DMS153 treated with DMSO at 0.1 percent for 48 hours (cell line): ENCODE data around the gene ETAA1.

ENCODE experiments used
- DNase-seq: peaks from one replicate; lab custom pipeline; 2025; ENCODE audit not compliant: unreplicated experiment; lab: John Stamatoyannopoulos, UW

ETAA1 gene

DNA sequence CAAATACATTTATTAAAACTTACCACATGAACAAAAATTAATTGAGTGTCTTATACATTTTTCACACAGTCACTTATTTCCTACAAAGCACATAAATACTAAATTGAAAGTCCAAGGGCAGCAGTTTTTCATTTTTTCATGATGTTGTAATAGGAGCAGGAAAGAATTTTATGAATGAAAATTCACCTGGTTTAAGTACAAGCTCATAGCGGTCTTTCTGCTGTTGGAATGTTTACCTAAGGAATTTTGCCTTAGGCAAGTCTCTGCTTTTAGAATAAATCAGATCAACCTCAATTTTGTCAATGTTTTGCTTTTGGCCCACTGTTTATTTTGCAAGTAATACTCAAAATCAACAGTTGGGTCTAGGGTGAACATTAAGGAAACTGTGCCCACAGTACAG lies 40.0 kb downstream of the ETAA1 start:
- no peak for DNase-seq

DNA sequence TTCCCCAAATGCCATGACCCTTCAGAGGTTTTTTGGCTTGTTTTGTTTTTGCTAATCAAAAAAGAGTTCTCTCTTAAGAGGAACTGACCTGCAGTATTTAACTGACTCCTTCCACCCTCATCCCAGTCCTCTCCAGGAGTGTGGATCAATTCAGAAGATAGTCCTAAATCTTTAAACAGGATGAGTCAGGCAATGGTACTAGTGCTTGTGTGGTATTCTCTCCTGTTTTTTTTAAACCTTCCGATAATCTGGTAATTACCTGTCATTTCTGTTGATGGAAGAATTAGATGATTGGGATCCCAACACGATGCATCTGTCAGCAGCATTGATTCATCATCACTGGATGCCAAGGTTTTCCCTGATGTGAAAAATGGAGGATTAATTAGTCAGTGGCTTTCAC lies 41.2 kb downstream of the ETAA1 start:
- no peak for DNase-seq

DNA sequence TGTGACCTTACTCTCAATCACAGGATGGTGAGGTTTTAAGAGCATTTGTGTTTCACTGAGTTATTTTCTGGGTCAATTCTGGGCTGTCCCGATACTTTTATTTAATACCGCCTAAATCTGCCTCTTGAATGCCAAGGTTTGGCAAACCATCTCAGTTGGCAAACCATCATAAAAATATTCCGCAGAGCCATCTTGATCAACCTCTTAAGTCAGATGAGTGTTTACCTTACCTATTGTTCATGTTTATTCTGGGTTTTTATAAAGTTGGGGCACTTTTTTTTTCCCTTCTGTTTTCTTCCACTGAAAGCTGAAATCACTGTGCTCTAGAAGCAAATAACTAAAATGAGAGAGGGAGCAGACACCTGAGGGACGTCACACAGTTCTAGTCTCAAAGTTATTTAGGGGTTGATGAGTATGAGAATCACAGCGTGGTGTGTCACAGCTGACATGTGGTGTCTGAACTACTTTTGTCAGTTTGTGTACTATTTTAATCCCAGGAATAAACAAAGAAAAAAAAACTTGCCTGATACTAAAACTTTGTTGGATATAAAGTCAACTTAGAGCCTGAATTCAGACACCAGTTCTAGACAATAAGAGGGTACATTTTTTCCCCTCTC lies 48.6 kb downstream of the ETAA1 start:
- no peak for DNase-seq

DNA sequence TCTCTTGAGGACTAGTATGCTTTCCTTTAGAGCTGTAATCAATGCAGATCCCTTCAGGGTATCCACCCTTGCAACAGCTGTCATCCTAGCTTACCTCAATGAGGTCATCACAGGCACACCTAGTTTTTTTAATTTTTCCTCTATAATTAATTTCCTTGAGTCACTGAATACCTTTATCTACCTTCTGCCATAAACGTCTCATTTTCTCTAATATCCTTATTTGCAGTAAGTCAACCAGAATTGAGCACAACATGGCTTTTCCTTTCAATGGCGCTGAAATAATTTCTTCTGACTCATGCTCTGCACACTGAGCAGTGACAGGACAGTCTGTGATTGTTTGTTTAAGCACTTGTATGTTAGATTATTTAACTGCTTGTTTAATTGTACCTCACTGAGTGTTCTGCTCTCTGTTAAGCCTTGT lies 49.4 kb downstream of the ETAA1 start:
- DNase-seq = peak; percentile 65

DNA sequence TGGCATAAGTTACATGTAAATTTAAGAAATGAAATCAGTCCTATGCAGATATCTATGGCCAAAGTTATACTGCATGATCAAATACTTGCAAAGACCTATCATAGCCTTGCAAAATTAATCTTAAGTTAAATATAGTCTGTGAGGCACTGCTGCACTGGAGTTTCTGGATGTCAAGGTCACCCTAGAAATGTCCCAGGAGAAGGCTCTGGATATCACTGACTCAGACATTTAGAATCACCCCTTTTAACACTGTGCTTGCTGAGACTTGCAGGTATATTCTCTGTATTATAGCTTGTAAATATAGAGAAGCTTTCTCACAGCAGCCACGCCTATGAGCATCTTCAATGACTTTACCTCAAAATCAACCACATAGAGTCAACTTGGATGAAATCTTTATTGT lies 51.5 kb downstream of the ETAA1 start:
- DNase-seq = no peak

DNA sequence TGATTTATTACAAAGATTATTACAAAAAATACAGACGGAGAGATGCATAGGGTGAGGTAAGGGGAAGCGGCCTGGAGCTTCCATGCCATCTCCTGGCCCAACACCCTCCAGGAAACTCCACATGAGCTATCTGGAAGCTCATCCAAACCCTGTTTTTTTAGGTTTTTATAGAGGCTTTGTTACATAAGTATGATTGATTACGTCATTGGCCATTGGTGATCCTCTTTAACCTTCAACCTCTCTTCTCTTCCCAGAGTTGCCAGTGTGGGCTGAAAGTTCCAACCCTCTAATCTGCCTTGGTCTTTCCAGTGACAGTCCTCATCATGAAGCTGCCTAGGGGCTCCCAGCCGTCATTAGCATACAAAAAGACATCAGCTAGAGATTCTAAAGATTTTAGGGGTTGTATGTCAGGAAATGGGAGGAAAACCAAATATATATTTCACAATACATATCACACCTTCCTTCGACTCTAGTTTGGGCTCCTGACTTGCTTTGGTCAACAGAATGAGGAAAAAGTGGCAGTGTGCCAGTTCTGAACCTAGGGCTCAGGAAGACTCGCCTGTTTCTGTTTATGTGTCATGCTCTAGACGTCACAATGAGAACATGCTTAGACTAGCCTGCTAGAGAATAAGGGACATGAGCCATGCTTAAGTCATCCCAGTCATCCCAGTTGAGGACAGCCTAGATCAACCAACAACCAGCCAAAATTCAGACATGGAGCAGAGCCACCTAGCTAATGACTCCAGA lies 54.1 kb downstream of the ETAA1 start:
- DNase-seq = peak; percentile 82

DNA sequence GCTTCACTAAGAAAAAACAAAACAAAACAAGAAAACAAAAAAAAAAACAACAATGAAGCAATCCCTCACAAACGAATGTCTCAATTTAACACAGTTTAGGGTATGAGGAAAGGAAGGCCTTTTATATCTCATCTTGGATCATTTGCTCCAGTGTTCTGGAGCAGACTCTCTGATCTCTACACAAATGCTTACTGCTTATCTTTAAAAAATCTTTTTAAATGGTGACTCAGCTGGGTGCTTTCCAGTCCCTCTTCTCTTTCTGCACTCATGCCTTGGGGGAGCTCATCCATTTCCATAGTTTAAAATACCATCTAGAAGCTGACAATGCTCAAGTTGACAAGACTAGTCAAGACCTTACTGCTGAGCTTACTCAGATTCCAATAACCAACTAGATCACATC lies 56.2 kb downstream of the ETAA1 start:
- DNase-seq = no peak

DNA sequence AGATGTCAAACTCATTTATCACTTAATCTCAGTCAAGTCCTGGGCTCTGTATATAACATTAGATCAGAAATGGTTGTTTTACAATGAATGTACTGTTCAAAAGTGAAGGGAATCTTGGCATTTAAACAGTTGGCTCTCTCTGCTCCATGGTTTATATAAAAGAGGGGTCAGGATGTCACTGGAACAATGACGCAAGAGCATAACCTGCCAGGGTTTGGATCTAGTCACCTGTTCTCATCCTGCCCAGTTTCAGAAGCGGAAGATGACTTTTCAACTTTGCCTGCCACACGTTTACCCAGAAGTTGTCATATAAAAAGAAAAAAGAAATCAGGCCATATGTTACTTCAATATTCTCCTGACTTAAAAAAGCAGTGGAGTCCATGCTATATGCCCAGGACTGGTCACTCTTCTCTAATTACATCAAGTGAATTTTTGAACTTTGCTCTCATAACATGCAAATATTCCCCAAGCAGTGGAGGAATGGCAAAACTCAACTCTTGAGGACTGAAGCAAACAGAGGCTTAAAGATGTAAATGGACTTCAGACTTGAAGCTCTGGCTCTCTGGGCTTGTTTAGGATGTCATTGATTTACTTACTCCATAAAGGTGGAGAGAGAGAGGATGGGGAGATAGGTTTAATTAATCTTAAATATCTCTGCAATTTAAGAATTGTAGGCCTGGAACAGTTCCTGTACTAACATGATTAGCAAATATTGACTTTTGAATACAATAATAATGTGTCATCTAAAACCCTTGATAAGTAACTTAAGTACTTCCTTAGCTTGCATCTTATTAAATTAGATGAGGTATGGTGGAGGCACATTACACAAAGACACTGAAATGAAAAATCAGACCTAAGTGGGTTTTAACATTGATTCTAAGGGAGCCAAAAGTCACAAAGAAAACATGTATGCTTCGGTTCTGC lies 58.3 kb downstream of the ETAA1 start:
- no peak for DNase-seq

DNA sequence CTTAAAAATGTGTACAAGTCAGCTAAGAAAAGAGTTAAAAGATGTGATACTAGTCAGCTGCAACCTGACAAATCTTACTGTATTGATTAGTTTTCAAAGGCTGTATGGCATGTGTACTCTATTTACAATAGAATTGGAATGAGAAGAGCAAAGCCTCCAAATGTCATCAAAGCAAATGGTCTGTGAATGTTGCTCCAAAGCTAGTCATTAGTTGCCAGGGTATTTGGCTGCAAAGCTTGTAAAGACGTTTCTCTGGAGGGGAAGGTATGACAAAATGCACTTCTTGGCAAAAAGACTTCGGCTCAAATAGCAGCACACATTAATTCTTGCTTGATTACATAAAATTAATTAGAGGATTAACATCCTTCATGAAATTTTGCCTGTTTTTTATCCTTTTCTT lies 59.3 kb downstream of the ETAA1 start:
- DNase-seq = no peak

DNA sequence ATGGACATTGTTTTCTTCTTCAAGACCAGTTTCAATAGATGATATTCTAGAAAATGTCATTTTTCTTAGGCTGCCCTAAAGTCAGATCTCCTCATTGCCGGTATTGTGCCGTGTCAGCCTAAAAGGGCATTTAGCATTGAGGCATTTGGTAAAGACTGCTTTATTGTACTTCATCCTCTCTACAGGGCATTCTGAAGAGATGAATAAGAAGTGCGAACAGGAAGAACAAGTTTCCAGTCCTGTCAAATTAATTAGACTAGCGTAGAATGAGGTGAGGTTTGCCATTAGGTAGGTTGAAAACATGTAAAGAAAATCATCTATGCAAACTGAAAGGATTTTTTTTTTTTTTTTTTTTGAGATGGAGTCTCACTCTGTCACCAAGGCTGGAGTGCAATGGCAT lies 60.6 kb downstream of the ETAA1 start:
- no peak for DNase-seq

DNA sequence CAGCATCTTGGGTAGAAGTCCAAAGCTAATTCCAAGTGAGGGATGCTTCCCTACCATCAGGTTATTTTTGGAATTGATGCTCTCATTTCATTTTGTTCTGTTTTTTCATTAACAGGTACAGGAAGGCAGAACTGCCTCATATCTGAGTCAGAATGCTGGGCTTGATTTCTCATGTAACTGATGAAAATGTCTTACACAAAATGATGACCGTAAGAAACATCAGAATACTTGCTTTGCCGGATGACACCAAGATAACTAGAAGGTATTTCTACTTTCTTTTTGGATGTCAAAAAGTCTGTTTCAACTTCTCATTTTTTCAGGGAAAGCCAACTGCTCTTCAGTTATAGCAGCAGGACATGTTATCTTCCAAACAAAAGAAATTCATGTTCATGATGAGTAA lies 62.6 kb downstream of the ETAA1 start:
- DNase-seq = no peak
